Heart left ventricle (tissue), 13 donors: Measurements from ENCODE around the gene STAM.

Experiments
- CTCF ChIP-seq, 12 donors: fragments of 200-600 bp; sonication (generic) in 4 of 12; IDR thresholded peaks; one replicate each; pipeline versions ENCODE4 v1.5.0 to v1.8.0; 2018 to 2022; ENCODE audit warnings: antibody characterized with exemption in 12 of 12, mild to moderate bottlenecking in 5 of 12
- POLR2A ChIP-seq, 2 donors: fragments of 450-650 bp; IDR thresholded peaks; one replicate each; pipeline ENCODE4 v1.6.1; 2017; ENCODE audit warnings: antibody characterized with exemption in 2 of 2, mild to moderate bottlenecking in 2 of 2, moderate library complexity in 2 of 2
- donor health status: ischemic (EF 13 %, LVEDD 7.1; RV severe dilation, severe dysfunction).
- donor health status: DM: no; HTN: yes; CAD: no.
- donor health status: DM: no; HTN: no; CAD: no.
- donor health status: ischemic (EF 25% LVEDD 6.9; RV normal size, moderate dysfunction).
- donor health status: ischemic (EF 25% LVEDD 5.7; RV mildly dilated, moderate dysfunction).
- donor health status: ischemic (EF 35%, LVEDD 5.7; RV mildly dilated, moderate dysfunction).
- donor health status: nonischemic (EF 11% LVEDD 7.7; RV severe dilation, severe dysfunction).
- donor health status: DM: yes; HTN: yes; CAD: no.
- donor health status: PGD.
- donor health status: ischemic (EF 29% LVEDD 5.4; RV normal size, mild dysfunction).
- donor health status: nonischemic (EF 23%, LVEDD 6.1; RV moderate dilation, normal function).

- TF ChIP-seq CTCF (IDR thresholded peaks at IDR 0.05) = no peak
- no peak for TF ChIP-seq POLR2A (IDR thresholded peaks at IDR 0.05)
Observed at GRCh38 chr10:17673471-17674061, 29.6 kb downstream of the STAM start.
